NCI-H510A treated with DMSO at 0.1 percent for 48 hours (cell line): Measurements from ENCODE around the gene CCL16.
"Not testable (repeated sequence)": the region's sequence is repeated elsewhere in the genome, so short reads cannot be mapped to it uniquely, and the experiment has no call there.

Experiments
- DNase-seq: peaks from one replicate; lab custom pipeline; 2025; lab: John Stamatoyannopoulos, UW

The CCL16 gene

GRCh38 chr17:35981246-35981645 lies at the start of gene CCL16:
Gene CCL16, minus strand, starts transcription at chr17:35981497. Its CDS starts 77 bp downstream, at chr17:35981420.
- DNase-seq, result no peak

- DNase-seq, result no peak
Observed at GRCh38 chr17:36030956-36031355, 49.7 kb upstream of the CCL16 start.

- no peak for DNase-seq
Observed at GRCh38 chr17:36027761-36028160, 46.5 kb upstream of the CCL16 start.

GRCh38 chr17:36024106-36024869 lies 43.0 kb upstream of the CCL16 start:
- no peak for DNase-seq

- no peak for DNase-seq
Observed at GRCh38 chr17:36019423-36019822, 38.1 kb upstream of the CCL16 start.

- DNase-seq, result no peak
Observed at GRCh38 chr17:36017799-36018198, 36.5 kb upstream of the CCL16 start, which contains the start of gene CCL23. Gene CCL23, minus strand, starts transcription at chr17:36017972. Its CDS starts 75 bp downstream, at chr17:36017897.

- no peak for DNase-seq
Observed at GRCh38 chr17:36016555-36016954, 35.3 kb upstream of the CCL16 start.

GRCh38 chr17:36015895-36016294 lies 34.6 kb upstream of the CCL16 start:
- not testable (repeated sequence) for DNase-seq

GRCh38 chr17:36014946-36015345 lies 33.6 kb upstream of the CCL16 start:
- no peak for DNase-seq

- no peak for DNase-seq
Observed at GRCh38 chr17:36011201-36011600, 29.9 kb upstream of the CCL16 start.

- no peak for DNase-seq
Observed at GRCh38 chr17:36008998-36009665, 27.8 kb upstream of the CCL16 start.

- DNase-seq, result no peak
Observed at GRCh38 chr17:36004594-36005108, 23.4 kb upstream of the CCL16 start.

GRCh38 chr17:36002631-36003030 lies 21.3 kb upstream of the CCL16 start:
- no peak for DNase-seq

GRCh38 chr17:36001862-36002603 lies 20.7 kb upstream of the CCL16 start:
- DNase-seq, result no peak

GRCh38 chr17:36001110-36001771 lies 19.9 kb upstream of the CCL16 start, which contains the start of gene CCL15:
Gene CCL15, minus strand, starts transcription at chr17:36001553. Its CDS starts 61 bp downstream, at chr17:36001492.
- no peak for DNase-seq

- no peak for DNase-seq
Observed at GRCh38 chr17:36000732-36001109, 19.4 kb upstream of the CCL16 start.

- DNase-seq, result no peak
Observed at GRCh38 chr17:35998756-35999155, 17.5 kb upstream of the CCL16 start.

GRCh38 chr17:35998018-35998545 lies 16.8 kb upstream of the CCL16 start:
- DNase-seq, result no peak

GRCh38 chr17:35995346-35995745 lies 14.0 kb upstream of the CCL16 start:
- DNase-seq, result not testable (repeated sequence)

GRCh38 chr17:35991075-35991474 lies 9.8 kb upstream of the CCL16 start:
- no peak for DNase-seq

GRCh38 chr17:35988164-35988563 lies 6.9 kb upstream of the CCL16 start:
- DNase-seq, result no peak

- DNase-seq, result no peak
Observed at GRCh38 chr17:35986643-35987042, 5.3 kb upstream of the CCL16 start, which contains the start of gene CCL14. Gene CCL14, minus strand, starts transcription at chr17:35986729. Its CDS starts 80 bp downstream, at chr17:35986649.
